ENCODE results near the gene FASTK. TPM values are rescaled to one million over a fixed set of nuclear protein-coding genes. Genes with fewer than 3 reads are reported as not detected.

FASTK gene
- total and polyA plus RNA-seq, 2 donors (not counting 3 experiments of a cell fraction or from before 2014, with no cell fraction given): 73.3 to 113 TPM

GRCh38 chr7:151110941-151111645 lies 30.5 kb upstream of the FASTK start:
- CTCF ChIA-PET: interaction anchor here (0.5 to 4.5 kb wide), 17 partner anchors 9 to 148 kb away, joined by 3 to 26 read pairs (median 7); partner anchors contain the start of genes ABCB8, AGAP3 and FASTK
- TF ChIP-seq POLR2AphosphoS5 (IDR thresholded peaks at IDR 0.05; ENCODE audit: insufficient read depth, low read depth, low read length) (peak; percentile 38), POLR2A (IDR thresholded peaks at IDR 0.05; ENCODE audit: low read depth, low read length) (no peak), CTCF (IDR thresholded peaks at IDR 0.05; ENCODE audit: extremely low read depth in 1 of 2, insufficient read depth in 1 of 2, low read depth in 1 of 2, low read length in 2 of 2) (peak; percentile 85 to 91), MAX (IDR thresholded peaks at IDR 0.05; ENCODE audit: insufficient read depth, insufficient read length) (no peak)
- peaks cover 19% of the 10 kb centered on the region for H3K4me1 ChIP-seq (ENCODE audit: control insufficient read depth, extremely low read depth, insufficient read depth, low read length)
- H3K4me3 ChIP-seq (replicated peaks in 1 of 3; ENCODE audit: insufficient read depth in 1 of 3, low read depth in 1 of 3, low read length in 3 of 3): no peak overlapping the region
- no TSS peak for BruUV-seq (replicated peaks)
- POLR2A ChIA-PET: interaction anchor here (0.8 kb wide), 1 partner anchor 22 kb away, joined by 3 read pairs; no protein-coding TSS in a partner anchor
- no peak overlapping the region for H3K4me2 ChIP-seq (ENCODE audit: insufficient read depth, low read length)
- peak; percentile 90 for FAIRE-seq
- peaks cover 74% of the 10 kb centered on the region for H3K79me2 ChIP-seq (ENCODE audit: control insufficient read depth, insufficient read depth, low read length)
- peak; percentile 65 for DNase-seq (ENCODE audit: low read depth, low spot score)
- H2AFZ ChIP-seq (ENCODE audit: low read depth, low read length): no peak overlapping the region
- intact Hi-C loops (cut with micrococcal nuclease): loop anchor here (1.0 to 2.0 kb wide), 8 partner anchors 22 to 212 kb away; partner anchors contain the start of genes ABCB8 and FASTK
- H3K27ac ChIP-seq (ENCODE audit: insufficient read depth, low read depth, low read length): no peak overlapping the region
- no peaks in the 10 kb centered on the region for H3K9me3 ChIP-seq (replicated peaks; ENCODE audit: control insufficient read depth, insufficient read depth, low read length)
- H4K20me1 ChIP-seq (replicated peaks; ENCODE audit: control insufficient read depth, extremely low read depth, insufficient read depth, low read length): no peaks in the 10 kb centered on the region
- no peaks in the 10 kb centered on the region for H3K27me3 ChIP-seq (ENCODE audit: control insufficient read depth in 2 of 2, insufficient read depth in 2 of 2, low read length in 2 of 2)
- dilution Hi-C loops (cut with MboI; ENCODE audit: extremely low pct_ligation_motif_present, low sequenced_read_pairs): no loop called here
- no peak overlapping the region for H3K9ac ChIP-seq (replicated peaks; ENCODE audit: extremely low read depth, insufficient read depth, low read length)
- H3K36me3 ChIP-seq (ENCODE audit: control insufficient read depth in 2 of 2, extremely low read depth in 1 of 2, insufficient read depth in 2 of 2, low read length in 2 of 2): peaks cover 0 to 2% of the 10 kb centered on the region in 2 experiments
- no peaks in the 10 kb centered on the region for H3K9me1 ChIP-seq (replicated peaks; ENCODE audit: control insufficient read depth, extremely low read depth, insufficient read depth, low read length)
